Activated naive CD4-positive, alpha-beta T cell treated with anti-CD3 and anti-CD28 coated beads for 36 hours (primary cell): ENCODE data around the gene NECAB2. TPM values are rescaled to one million over a fixed set of nuclear protein-coding genes. Genes with fewer than 3 reads are reported as not detected.

ENCODE experiments used
- CTCF ChIA-PET: fragments of 350-600 bp; sonication (Branson Sonifier 250); formaldehyde crosslinking; loops from one replicate; lab custom pipeline; 2021; ENCODE audit warnings: antibody characterized with exemption; lab: Charles Lee
- DNase-seq: peaks from one replicate; pipeline ENCODE4 v3.0.0-alpha.2; 2020
- H3K27ac Mint-ChIP-seq: one replicate; pipeline ENCODE4 v1.8.0; 2021; ENCODE audit warnings: mild to moderate bottlenecking, mixed read lengths
- H3K27me3 Mint-ChIP-seq: one replicate; pipeline ENCODE4 v1.8.0; 2021; ENCODE audit warnings: low read depth, mixed read lengths
- H3K36me3 Mint-ChIP-seq: one replicate; pipeline ENCODE4 v1.8.0; 2021; ENCODE audit warnings: low read depth, mixed read lengths
- H3K4me1 Mint-ChIP-seq: one replicate; pipeline ENCODE4 v1.8.0; 2021; ENCODE audit warnings: low read depth, mixed read lengths
- H3K4me3 Mint-ChIP-seq: one replicate; pipeline ENCODE4 v1.8.0; 2021; ENCODE audit warnings: mild to moderate bottlenecking, moderate library complexity, mixed read lengths
- H3K9me3 Mint-ChIP-seq: one replicate; pipeline ENCODE4 v1.8.0; 2021; ENCODE audit warnings: mixed read lengths
- intact Hi-C: fragments of 100-400 bp; cut with micrococcal nuclease; formaldehyde crosslinking; loops from one replicate; pipeline ENCODE4 v1.15.1; 2023
- total RNA-seq, 2 experiments: library from RNA; stranded (reverse); gene quantifications; one replicate each; pipeline ENCODE4 v1.2.3, GENCODE V29; 2021

NECAB2 gene
- total RNA-seq, 2 experiments from 2014 or later, result not detected

GRCh38 chr16:84040823-84041820, 73.1 kb downstream of the NECAB2 start:
- no peak for DNase-seq
- Mint-ChIP-seq H3K9me3 (peaks cover 4% of the 10 kb centered on the region), H3K27ac (no peak overlapping the region), H3K4me3 (no peak overlapping the region), H3K27me3 (peaks cover 24% of the 10 kb centered on the region), H3K36me3 (no peaks in the 10 kb centered on the region), H3K4me1 (peaks cover 5% of the 10 kb centered on the region)
- CTCF ChIA-PET, result interaction anchor here (0.6 to 1.3 kb wide), 6 partner anchors 13 to 152 kb away, joined by 3 to 5 read pairs (median 3); no protein-coding TSS in a partner anchor
- intact Hi-C loops, result loop anchor here (5.0 kb wide), 1 partner anchor 214 kb away; no protein-coding TSS in a partner anchor

GRCh38 chr16:84041881-84042280, 73.8 kb downstream of the NECAB2 start:
- peaks cover 5% of the 10 kb centered on the region for H3K4me1 Mint-ChIP-seq
- CTCF ChIA-PET, result interaction anchor here (0.7 to 1.3 kb wide), 4 partner anchors 10 to 152 kb away, joined by 3 to 4 read pairs (median 3); no protein-coding TSS in a partner anchor
- no peak overlapping the region for H3K27ac Mint-ChIP-seq
- peaks cover 24% of the 10 kb centered on the region for H3K27me3 Mint-ChIP-seq
- no peaks in the 10 kb centered on the region for H3K36me3 Mint-ChIP-seq
- H3K4me3 Mint-ChIP-seq, result no peak overlapping the region
- no peak for DNase-seq
- intact Hi-C loops, result loop anchor here (5.0 kb wide), 1 partner anchor 215 kb away; no protein-coding TSS in a partner anchor
- H3K9me3 Mint-ChIP-seq, result no peaks in the 10 kb centered on the region

- intact Hi-C loops, result loop anchor here (5.0 kb wide), 1 partner anchor 215 kb away; no protein-coding TSS in a partner anchor
- peaks cover 24% of the 10 kb centered on the region for H3K27me3 Mint-ChIP-seq
- no peak within 1 kb of the TSS for H3K4me3 Mint-ChIP-seq
- H3K36me3 Mint-ChIP-seq, result no peaks in the 10 kb centered on the region
- DNase-seq, result no peak
- no peaks in the 10 kb centered on the region for H3K9me3 Mint-ChIP-seq
- CTCF ChIA-PET, result interaction anchor here (0.6 to 1.2 kb wide), 3 partner anchors 9 to 133 kb away, joined by 3 read pairs; no protein-coding TSS in a partner anchor
- peaks cover 5% of the 10 kb centered on the region for H3K4me1 Mint-ChIP-seq
- H3K27ac Mint-ChIP-seq, result no peak within 1 kb of the TSS
Observed at GRCh38 chr16:84042308-84042878, 74.3 kb downstream of the NECAB2 start, which contains the start of gene SLC38A8. Gene SLC38A8, minus strand, starts transcription at chr16:84042795. Its CDS starts 638 bp downstream, at chr16:84042157.

- intact Hi-C loops, result loop anchor here (5.0 kb wide), 1 partner anchor 216 kb away; no protein-coding TSS in a partner anchor
- no peak for DNase-seq
- Mint-ChIP-seq H3K4me3 (no peak overlapping the region), H3K4me1 (peaks cover 5% of the 10 kb centered on the region), H3K27me3 (peaks cover 24% of the 10 kb centered on the region), H3K9me3 (no peaks in the 10 kb centered on the region), H3K36me3 (no peaks in the 10 kb centered on the region), H3K27ac (no peak overlapping the region)
- CTCF ChIA-PET, result interaction anchor here (0.6 to 0.8 kb wide), 2 partner anchors 9 to 58 kb away, joined by 3 read pairs; no protein-coding TSS in a partner anchor
Observed at GRCh38 chr16:84042879-84043485, 74.9 kb downstream of the NECAB2 start.

GRCh38 chr16:84043486-84044117, 75.6 kb downstream of the NECAB2 start:
- intact Hi-C loops, result loop anchor here (5.0 kb wide), 1 partner anchor 216 kb away; no protein-coding TSS in a partner anchor
- Mint-ChIP-seq H3K4me3 (no peak overlapping the region), H3K36me3 (no peaks in the 10 kb centered on the region), H3K9me3 (no peaks in the 10 kb centered on the region), H3K27ac (no peak overlapping the region), H3K27me3 (peaks cover 24% of the 10 kb centered on the region), H3K4me1 (peaks cover 5% of the 10 kb centered on the region)
- CTCF ChIA-PET, result interaction anchor here (0.9 kb wide), 1 partner anchor 90 kb away, joined by 4 read pairs; the partner anchor contains the start of gene OSGIN1
- peak; percentile 25 for DNase-seq

GRCh38 chr16:84044118-84044488, 76.1 kb downstream of the NECAB2 start:
- CTCF ChIA-PET, result interaction anchor here (0.9 kb wide), 1 partner anchor 91 kb away, joined by 4 read pairs; the partner anchor contains the start of gene OSGIN1

GRCh38 chr16:84045001-84045817, 77.2 kb downstream of the NECAB2 start:
- H3K36me3 Mint-ChIP-seq, result no peaks in the 10 kb centered on the region
- H3K9me3 Mint-ChIP-seq, result no peaks in the 10 kb centered on the region
- peaks cover 22% of the 10 kb centered on the region for H3K27me3 Mint-ChIP-seq
- no peak for DNase-seq
- intact Hi-C loops, result no loop called here
- no peak overlapping the region for H3K27ac Mint-ChIP-seq
- H3K4me3 Mint-ChIP-seq, result no peak overlapping the region
- CTCF ChIA-PET, result no interaction called here
- peaks cover 5% of the 10 kb centered on the region for H3K4me1 Mint-ChIP-seq

More at GRCh38 chr16:84044118-84044488, 76.1 kb downstream of the NECAB2 start:
- H3K36me3 Mint-ChIP-seq, result no peaks in the 10 kb centered on the region
- peaks cover 24% of the 10 kb centered on the region for H3K27me3 Mint-ChIP-seq
- DNase-seq, result no peak
- no peak overlapping the region for H3K27ac Mint-ChIP-seq
- intact Hi-C loops, result loop anchor here (5.0 kb wide), 1 partner anchor 217 kb away; no protein-coding TSS in a partner anchor
- H3K9me3 Mint-ChIP-seq, result no peaks in the 10 kb centered on the region
- H3K4me1 Mint-ChIP-seq, result peaks cover 5% of the 10 kb centered on the region
- H3K4me3 Mint-ChIP-seq, result no peak overlapping the region

- Mint-ChIP-seq H3K4me3 (no peak overlapping the region), H3K9me3 (no peaks in the 10 kb centered on the region), H3K4me1 (peaks cover 5% of the 10 kb centered on the region), H3K27ac (no peak overlapping the region), H3K36me3 (no peaks in the 10 kb centered on the region), H3K27me3 (peaks cover 22% of the 10 kb centered on the region)
- CTCF ChIA-PET, result interaction anchor here (1.4 kb wide), 1 partner anchor 20 kb away, joined by 4 read pairs; no protein-coding TSS in a partner anchor
- intact Hi-C loops, result no loop called here
- no peak for DNase-seq
Observed at GRCh38 chr16:84045818-84046470, 77.9 kb downstream of the NECAB2 start.

GRCh38 chr16:84047206-84047605, 79.2 kb downstream of the NECAB2 start:
- Mint-ChIP-seq H3K4me1 (peaks cover 5% of the 10 kb centered on the region), H3K27me3 (peaks cover 21% of the 10 kb centered on the region), H3K9me3 (no peaks in the 10 kb centered on the region), H3K27ac (no peak overlapping the region), H3K36me3 (peaks cover 1% of the 10 kb centered on the region), H3K4me3 (no peak overlapping the region)
- CTCF ChIA-PET, result interaction anchor here (1.4 kb wide), 1 partner anchor 18 kb away, joined by 4 read pairs; no protein-coding TSS in a partner anchor
- no peak for DNase-seq
- intact Hi-C loops, result no loop called here

GRCh38 chr16:84047626-84048025, 79.6 kb downstream of the NECAB2 start:
- H3K4me3 Mint-ChIP-seq, result no peak overlapping the region
- CTCF ChIA-PET, result no interaction called here
- H3K27me3 Mint-ChIP-seq, result peaks cover 18% of the 10 kb centered on the region
- peaks cover 5% of the 10 kb centered on the region for H3K36me3 Mint-ChIP-seq
- intact Hi-C loops, result no loop called here
- peaks cover 5% of the 10 kb centered on the region for H3K4me1 Mint-ChIP-seq
- no peak for DNase-seq
- no peak overlapping the region for H3K27ac Mint-ChIP-seq
- no peaks in the 10 kb centered on the region for H3K9me3 Mint-ChIP-seq
